DND-41 (cell line): ENCODE data around the gene ENPP1.
A peak's percentile ranks its signal among the peaks of the same experiment; 100 is the strongest.

Source experiments
- ATAC-seq: fragments of 200-7000 bp; cut with Tn5 transposase; 3 replicates; pipeline ENCODE4 v1.9.1; 2021; ENCODE audit warnings: low read depth; ENCODE audit not compliant: insufficient read depth
- DNase-seq: peaks from one replicate; pipeline ENCODE4 v3.0.0-alpha.2; 2020
- H2AFZ ChIP-seq: 2 replicates; pipeline ENCODE4 v1.6.0; 2012; ENCODE audit warnings: low read depth, low read length
- H3K27ac ChIP-seq: 2 replicates; pipeline ENCODE4 v1.5.1; 2012; ENCODE audit warnings: low read length, inconsistent platforms
- H3K27me3 ChIP-seq: fragments of 200-600 bp; sonication (generic); 2 replicates; pipeline ENCODE4 v1.6.0; 2012; ENCODE audit warnings: low read length, mild to moderate bottlenecking, inconsistent platforms; ENCODE audit not compliant: insufficient read depth, poor library complexity
- H3K36me3 ChIP-seq: 2 replicates; pipeline ENCODE4 v1.5.1; 2012; ENCODE audit warnings: low read length, inconsistent platforms; ENCODE audit not compliant: insufficient read depth
- H3K4me1 ChIP-seq: 2 replicates; pipeline ENCODE4 v1.5.1; 2012; ENCODE audit warnings: mild to moderate bottlenecking, low read length; ENCODE audit not compliant: insufficient read depth
- H3K4me2 ChIP-seq: 2 replicates; pipeline ENCODE4 v1.6.0; 2012; ENCODE audit warnings: mild to moderate bottlenecking, moderate library complexity, low read length, inconsistent platforms; ENCODE audit not compliant: insufficient read depth
- H3K4me3 ChIP-seq, 2 experiments: fragments of 200-600 bp in 1 of 2; shearing (Covaris generic) in 1 of 2; 2 replicates each; pipeline ENCODE4 v1.5.1; 2012 to 2016; ENCODE audit warnings: inconsistent platforms in 2 of 2, low read length in 2 of 2, mild to moderate bottlenecking in 2 of 2, low read depth in 1 of 2, moderate library complexity in 1 of 2
- H3K79me2 ChIP-seq: 2 replicates; pipeline ENCODE4 v1.6.0; 2012; ENCODE audit warnings: low read length, inconsistent platforms; ENCODE audit not compliant: insufficient read depth
- H3K9ac ChIP-seq: 2 replicates; pipeline ENCODE4 v1.6.0; 2012; ENCODE audit warnings: low read depth, mild to moderate bottlenecking, inconsistent platforms, low read length, moderate library complexity
- H3K9me3 ChIP-seq: 2 replicates; pipeline ENCODE4 v1.5.1; 2012; ENCODE audit warnings: low read length, moderate library complexity, mild to moderate bottlenecking, inconsistent platforms; ENCODE audit not compliant: insufficient read depth, severe bottlenecking
- H4K20me1 ChIP-seq: 2 replicates; pipeline ENCODE4 v1.6.0; 2012; ENCODE audit warnings: low read length; ENCODE audit not compliant: insufficient read depth
- CTCF ChIP-seq: IDR thresholded peaks from 2 replicates; pipeline ENCODE4 v1.5.1; 2012; ENCODE audit warnings: borderline replicate concordance, low read length, moderate library complexity, mild to moderate bottlenecking; ENCODE audit not compliant: poor library complexity, severe bottlenecking; ENCODE audit errors: extremely low read depth
- EZH2 ChIP-seq: IDR thresholded peaks from 3 replicates; pipeline ENCODE4 v1.6.1; 2012; ENCODE audit warnings: borderline replicate concordance, low read depth, mild to moderate bottlenecking, moderate library complexity, low read length, inconsistent platforms; ENCODE audit not compliant: severe bottlenecking

Gene ENPP1

GRCh38 chr6:131923356-131923755 is 115.5 kb downstream of the ENPP1 start:
- Histone ChIP-seq H2AFZ (no peak overlapping the region), H3K79me2 (no peaks in the 10 kb centered on the region), H3K4me1 (no peaks in the 10 kb centered on the region), H3K36me3 (no peaks in the 10 kb centered on the region), H3K4me2 (no peak overlapping the region), H3K27me3 (no peaks in the 10 kb centered on the region), H3K27ac (no peak overlapping the region), H3K9me3 (peaks cover 6% of the 10 kb centered on the region), H4K20me1 (no peaks in the 10 kb centered on the region), H3K4me3 (no peak overlapping the region), H3K9ac (no peak overlapping the region)
- DNase-seq = peak; percentile 52
- ATAC-seq = peak; percentile 81; the same call in 2 of the 3 replicates
- TF ChIP-seq CTCF = peak; percentile 83
- no peak for TF ChIP-seq EZH2

- DNase-seq (no peak), ATAC-seq (no peak)
- no peaks in the 10 kb centered on the region for H3K4me1 ChIP-seq
- no peak overlapping the region for H3K4me3 ChIP-seq
- H3K9me3 ChIP-seq = peaks cover 6% of the 10 kb centered on the region
- no peaks in the 10 kb centered on the region for H3K36me3 ChIP-seq
- H3K27ac ChIP-seq = no peak overlapping the region
- no peak overlapping the region for H3K9ac ChIP-seq
- no peaks in the 10 kb centered on the region for H4K20me1 ChIP-seq
- no peak for TF ChIP-seq EZH2
- peak; percentile 32 for TF ChIP-seq CTCF
- no peaks in the 10 kb centered on the region for H3K79me2 ChIP-seq
- no peak overlapping the region for H3K4me2 ChIP-seq
- peaks cover 3% of the 10 kb centered on the region for H3K27me3 ChIP-seq
- H2AFZ ChIP-seq = no peak overlapping the region
Observed at GRCh38 chr6:131924881-131925474, 117.2 kb downstream of the ENPP1 start.

DNA sequence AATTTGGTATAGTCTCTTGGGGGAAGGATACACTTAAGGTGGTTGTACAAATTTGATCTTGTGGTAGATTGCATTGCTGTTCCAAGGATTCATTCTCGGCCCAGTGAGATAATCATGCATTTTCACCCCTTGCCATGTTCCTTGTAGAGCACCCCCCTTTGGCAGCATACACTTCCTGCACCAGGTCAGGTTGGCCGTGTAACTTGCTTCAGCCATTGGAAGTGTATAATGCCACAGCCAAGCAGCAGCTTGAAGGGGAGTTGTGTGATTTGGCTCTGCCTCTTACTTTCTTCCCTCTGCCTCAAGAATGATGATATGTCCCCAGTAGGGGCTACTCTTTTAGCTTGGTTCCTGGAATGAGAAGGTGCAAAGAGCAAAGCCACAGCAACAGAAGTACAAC is 121.4 kb downstream of the ENPP1 start:
- no peak overlapping the region for H3K9ac ChIP-seq
- no peak for ATAC-seq

More for the DNA sequence above, 121.4 kb downstream of the ENPP1 start:
- Histone ChIP-seq H3K79me2 (no peaks in the 10 kb centered on the region), H3K27ac (no peak overlapping the region), H3K9me3 (no peaks in the 10 kb centered on the region), H4K20me1 (no peaks in the 10 kb centered on the region), H2AFZ (no peak overlapping the region), H3K27me3 (peaks cover 5% of the 10 kb centered on the region), H3K36me3 (no peaks in the 10 kb centered on the region), H3K4me2 (no peak overlapping the region), H3K4me3 (no peak overlapping the region), H3K4me1 (no peaks in the 10 kb centered on the region)
- DNase-seq = no peak
- TF ChIP-seq EZH2 (no peak), CTCF (peak; percentile 33)
